Lung (tissue), 12 donors: Measurements from ENCODE around the gene DBNL. TPM values are rescaled to one million over a fixed set of nuclear protein-coding genes. Genes with fewer than 3 reads are reported as not detected.
A peak's percentile ranks its signal among the peaks of the same experiment; 100 is the strongest.

ENCODE experiments used
- ATAC-seq: fragments of 200-7000 bp; cut with Tn5 transposase; one replicate; pipeline ENCODE4 v1.9.1; 2020; ENCODE audit warnings: moderate number of reproducible peaks; ENCODE audit not compliant: insufficient read depth, low FRiP score
- DNase-seq, 3 donors: peaks; one replicate each; pipeline ENCODE4 v3.0.0-alpha.2; 2013 to 2017
- H3K27ac ChIP-seq, 2 donors: one replicate each; pipeline ENCODE4 v1.5.1; 2013; ENCODE audit warnings: mild to moderate bottlenecking in 2 of 2, moderate library complexity in 2 of 2, control low read depth in 1 of 2, inconsistent platforms in 1 of 2, low read depth in 1 of 2, low read length in 1 of 2
- H3K27me3 ChIP-seq, 3 donors: one replicate each; pipeline ENCODE4 v1.5.1; 2013; ENCODE audit warnings: low read length in 2 of 3; ENCODE audit not compliant: control insufficient read depth in 3 of 3, insufficient read depth in 3 of 3
- H3K36me3 ChIP-seq, 4 donors: one replicate each; pipeline ENCODE4 v1.5.1; 2013; ENCODE audit warnings: low read length in 4 of 4, mild to moderate bottlenecking in 1 of 4, moderate library complexity in 1 of 4; ENCODE audit not compliant: control insufficient read depth in 4 of 4, insufficient read depth in 4 of 4
- H3K4me1 ChIP-seq, 5 donors: one replicate each; pipeline ENCODE4 v1.5.1; 2013; ENCODE audit warnings: low read length in 5 of 5, mild to moderate bottlenecking in 2 of 5, moderate library complexity in 1 of 5; ENCODE audit not compliant: control insufficient read depth in 5 of 5, insufficient read depth in 5 of 5
- H3K4me3 ChIP-seq: one replicate; pipeline ENCODE4 v1.5.1; 2013; ENCODE audit warnings: mild to moderate bottlenecking, control low read depth, moderate library complexity
- H3K9ac ChIP-seq, 2 donors: one replicate each; pipeline ENCODE4 v1.5.1; 2013; ENCODE audit warnings: low read length in 2 of 2, control low read depth in 1 of 2; ENCODE audit not compliant: insufficient read depth in 1 of 2
- H3K9me3 ChIP-seq, 4 donors: one replicate each; pipeline ENCODE4 v1.5.1; 2013; ENCODE audit warnings: low read length in 3 of 4, mild to moderate bottlenecking in 1 of 4, moderate library complexity in 1 of 4; ENCODE audit not compliant: control insufficient read depth in 4 of 4, insufficient read depth in 3 of 4
- CTCF ChIP-seq: IDR thresholded peaks from 2 replicates; pipeline ENCODE4 v1.5.1; 2012; ENCODE audit warnings: mild to moderate bottlenecking; ENCODE audit errors: control extremely low read depth, extremely low read depth
- WGBS, 2 donors: extraction: QIAGEN DNeasy Blood & Tissue Kit; methylation state at CpG; one replicate each; pipeline ENCODE4 v1.1.7; 2013; 5-methylcytosine and 5-hydroxymethylcytosine counted together
- polyA plus RNA-seq, 2 donors: library from polyadenylated mRNA; stranded (reverse); fragments of 200-250 nt; gene quantifications; one replicate each; pipeline ENCODE4 v1.2.1, GENCODE V29; 2013
- total RNA-seq, 2 donors: library from RNA; depleted of rRNA in 1 of 2; stranded (reverse); fragments of >200 nt in 1 of 2; gene quantifications; one replicate each; pipeline ENCODE4 v1.2.1, GENCODE V29; 2014 to 2021
- donor health status: control.
- donor health status: control.
- donor health status: Bipolar disorder and iron deficiency.
- donor health status: healthy.
- donor health status: DM: yes; HTN: yes; CAD: no.

The DBNL gene
- total and polyA plus RNA-seq, 4 donors: 65.9 to 209 (median 116) TPM

DNA sequence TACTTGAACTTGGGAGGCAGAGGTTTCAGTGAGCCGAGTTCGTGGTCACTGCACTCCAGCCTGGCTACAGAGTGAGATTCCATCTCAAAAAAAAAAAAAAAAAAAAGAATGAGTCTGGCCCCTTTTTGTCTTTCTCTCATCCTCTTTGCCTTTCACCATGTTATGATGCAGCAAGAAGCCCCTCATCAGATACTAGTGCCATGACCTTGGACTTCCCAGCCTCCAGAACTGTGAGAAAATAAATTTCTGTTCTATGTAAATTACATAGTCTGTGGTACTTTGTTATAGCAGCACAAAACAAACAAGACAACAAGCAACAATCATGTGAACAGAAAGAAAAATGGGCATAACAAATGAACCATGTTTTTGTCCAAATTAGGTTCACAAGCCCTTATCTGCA lies 2.3 kb upstream of the DBNL start:
- H3K27ac ChIP-seq: no peak overlapping the region
- ATAC-seq (no peak), DNase-seq (no peak)
- H3K9ac ChIP-seq: no peak overlapping the region
- no peak for TF ChIP-seq CTCF
- peaks cover 0 to 6% (median 2%) of the 10 kb centered on the region in 4 donors for H3K36me3 ChIP-seq
- H3K9me3 ChIP-seq: no peaks in the 10 kb centered on the region
- no peak overlapping the region for H3K4me3 ChIP-seq
- H3K4me1 ChIP-seq: peaks cover 0 to 18% (median 11%) of the 10 kb centered on the region in 5 donors
- H3K27me3 ChIP-seq: peaks cover 0 to 4% (median 0%) of the 10 kb centered on the region in 3 donors
- WGBS, 2 donors: 98% methylated on average over 2 of the region's 2 CpGs

GRCh38 chr7:44043902-44044301 lies 600 bp upstream of the DBNL start:
- Histone ChIP-seq H3K27me3 (peaks cover 0 to 4% (median 0%) of the 10 kb centered on the region in 3 donors), H3K9me3 (no peaks in the 10 kb centered on the region), H3K4me3 (peak overlapping the region; percentile 98), H3K27ac (peak overlapping the region; percentile 79 to 99), H3K9ac (peak overlapping the region in 1 of 2 donors; percentile 71), H3K36me3 (peaks cover 0 to 6% (median 2%) of the 10 kb centered on the region in 4 donors), H3K4me1 (peaks cover 0 to 18% (median 11%) of the 10 kb centered on the region in 5 donors)
- TF ChIP-seq CTCF: no peak
- no peak for DNase-seq
- WGBS, 2 donors: 14 to 26% methylated on average over 8 of the region's 8 CpGs
- ATAC-seq: no peak

GRCh38 chr7:44045226-44046014 lies 918 bp downstream of the DBNL start:
- H3K4me3 ChIP-seq: peak overlapping the region; percentile 98
- WGBS, 2 donors: 21% methylated on average over 14 to 15 of the region's 15 CpGs
- H3K4me1 ChIP-seq: peaks cover 0 to 21% (median 11%) of the 10 kb centered on the region in 5 donors
- TF ChIP-seq CTCF: no peak
- peaks cover 0 to 14% (median 10%) of the 10 kb centered on the region in 4 donors for H3K36me3 ChIP-seq
- peak overlapping the region; percentile 14 to 63 for H3K9ac ChIP-seq
- no peaks in the 10 kb centered on the region for H3K9me3 ChIP-seq
- H3K27ac ChIP-seq: peak overlapping the region; percentile 79 to 99
- peak in 1 of 3 donors; percentile 35 for DNase-seq
- H3K27me3 ChIP-seq: peaks cover 0 to 4% (median 0%) of the 10 kb centered on the region in 3 donors
- ATAC-seq: no peak
